ENCODE data around the gene SMAD6.

SMAD6 gene

GRCh38 chr15:66691727-66692126 is 10.3 kb upstream of the SMAD6 start:
- in situ Hi-C loops (cut with MboI; ENCODE audit: low pct_unique_long_range_greater_than_20kb, low sequenced_read_pairs, unreplicated experiment): no loop called here
- TF ChIP-seq CTCF (IDR thresholded peaks at IDR 0.05; ENCODE audit: extremely low read depth, insufficient read depth, missing control alignments): no peak
- DNase-seq (ENCODE audit: low spot score): no peak

- no peak for DNase-seq (ENCODE audit: low spot score)
- TF ChIP-seq CTCF (IDR thresholded peaks at IDR 0.05; ENCODE audit: extremely low read depth, insufficient read depth, missing control alignments): no peak
- in situ Hi-C loops (cut with MboI; ENCODE audit: low pct_unique_long_range_greater_than_20kb, low sequenced_read_pairs, unreplicated experiment): no loop called here
Measured at GRCh38 chr15:66692391-66692790, 9.6 kb upstream of the SMAD6 start.

GRCh38 chr15:66692808-66693596 is 9.0 kb upstream of the SMAD6 start:
- in situ Hi-C loops (cut with MboI; ENCODE audit: low pct_unique_long_range_greater_than_20kb, low sequenced_read_pairs, unreplicated experiment): no loop called here
- no peak for DNase-seq (ENCODE audit: low spot score)
- TF ChIP-seq CTCF (IDR thresholded peaks at IDR 0.05; ENCODE audit: extremely low read depth, insufficient read depth, missing control alignments): no peak

- TF ChIP-seq CTCF (IDR thresholded peaks at IDR 0.05; ENCODE audit: extremely low read depth, insufficient read depth, missing control alignments): no peak
- no peak for DNase-seq (ENCODE audit: low spot score)
- in situ Hi-C loops (cut with MboI; ENCODE audit: low pct_unique_long_range_greater_than_20kb, low sequenced_read_pairs, unreplicated experiment): no loop called here
Measured at GRCh38 chr15:66696770-66697169, 5.3 kb upstream of the SMAD6 start.

GRCh38 chr15:66698318-66698961 is 3.6 kb upstream of the SMAD6 start:
- peak; percentile 51 for TF ChIP-seq CTCF (IDR thresholded peaks at IDR 0.05; ENCODE audit: extremely low read depth, insufficient read depth, missing control alignments)
- in situ Hi-C loops (cut with MboI; ENCODE audit: low pct_unique_long_range_greater_than_20kb, low sequenced_read_pairs, unreplicated experiment): no loop called here
- no peak for DNase-seq (ENCODE audit: low spot score)

GRCh38 chr15:66698971-66699370 is 3.1 kb upstream of the SMAD6 start:
- no peak for DNase-seq (ENCODE audit: low spot score)
- in situ Hi-C loops (cut with MboI; ENCODE audit: low pct_unique_long_range_greater_than_20kb, low sequenced_read_pairs, unreplicated experiment): no loop called here
- TF ChIP-seq CTCF (IDR thresholded peaks at IDR 0.05; ENCODE audit: extremely low read depth, insufficient read depth, missing control alignments): no peak
